OCI-LY7 (cell line): ENCODE results near the gene ASB1. TPM values are rescaled to one million over a fixed set of nuclear protein-coding genes. Genes with fewer than 3 reads are reported as not detected.

ENCODE experiments used
- BruUV-seq: library from RNA; stranded (reverse); fragments of 400-500 nt; replicated peaks from 2 replicates; lab custom pipeline; 2021; lab: Mats Ljungman, UMichigan
- CTCF ChIA-PET: fragments of 300-600 bp; sonication (Branson Sonifier 250); formaldehyde crosslinking; loops from one replicate; lab custom pipeline; 2022; ENCODE audit warnings: antibody characterized with exemption; ENCODE audit not compliant: unreplicated experiment; lab: Charles Lee
- POLR2A ChIA-PET: fragments of 300-600 bp; sonication (Branson Sonifier 250); formaldehyde crosslinking; loops from one replicate; lab custom pipeline; 2022; ENCODE audit warnings: antibody characterized with exemption; lab: Charles Lee
- DNase-seq: peaks from one replicate; pipeline ENCODE4 v3.0.0-alpha.2; 2015; ENCODE audit warnings: low spot score
- H2AFZ ChIP-seq: fragments of 200-600 bp; sonication (generic), shearing (Covaris generic); 2 replicates; pipeline ENCODE4 v1.6.1; 2014; ENCODE audit warnings: mild to moderate bottlenecking, antibody characterized with exemption, low read length, moderate library complexity
- H3K27ac ChIP-seq: fragments of 200-600 bp; sonication (generic); 2 replicates; pipeline ENCODE4 v1.5.1; 2014; ENCODE audit warnings: mixed run types, low read depth, mild to moderate bottlenecking, moderate library complexity, low read length, inconsistent platforms; ENCODE audit not compliant: poor library complexity, severe bottlenecking
- H3K36me3 ChIP-seq: fragments of 200-600 bp; sonication (generic); 2 replicates; pipeline ENCODE4 v1.6.1; 2014; ENCODE audit warnings: mild to moderate bottlenecking, antibody characterized with exemption, low read length, moderate library complexity, mixed read lengths; ENCODE audit not compliant: insufficient read depth
- H3K4me1 ChIP-seq: fragments of 200-600 bp; sonication (generic); 2 replicates; pipeline ENCODE4 v1.5.1; 2014; ENCODE audit warnings: mild to moderate bottlenecking, low read length; ENCODE audit not compliant: insufficient read depth, poor library complexity, severe bottlenecking
- H3K4me2 ChIP-seq: fragments of 200-600 bp; sonication (generic); 2 replicates; pipeline ENCODE4 v1.6.1; 2014; ENCODE audit warnings: mild to moderate bottlenecking, low read length
- H3K4me3 ChIP-seq: fragments of 200-600 bp; sonication (generic); 2 replicates; pipeline ENCODE4 v1.5.1; 2014; ENCODE audit warnings: mild to moderate bottlenecking, low read depth, low read length; ENCODE audit not compliant: poor library complexity, severe bottlenecking
- H3K79me2 ChIP-seq: fragments of 200-600 bp; sonication (generic); 2 replicates; pipeline ENCODE4 v1.6.1; 2016; ENCODE audit warnings: low read depth, mild to moderate bottlenecking, low read length, moderate library complexity, mixed read lengths; ENCODE audit not compliant: insufficient read depth
- H3K9me2 ChIP-seq: fragments of 200-600 bp; sonication (generic); 2 replicates; pipeline ENCODE4 v1.6.1; 2016; ENCODE audit warnings: mild to moderate bottlenecking, low read length, mixed read lengths; ENCODE audit not compliant: insufficient read depth
- H3K9me3 ChIP-seq: fragments of 200-600 bp; sonication (generic); 2 replicates; pipeline ENCODE4 v1.6.1; 2014; ENCODE audit warnings: mild to moderate bottlenecking, mixed run types, low read length, mixed read lengths
- H4K20me1 ChIP-seq: fragments of 200-600 bp; sonication (generic); 2 replicates; pipeline ENCODE4 v1.6.1; 2014; ENCODE audit warnings: mild to moderate bottlenecking, antibody characterized with exemption, low read length, moderate library complexity, mixed read lengths; ENCODE audit not compliant: insufficient read depth
- EZH2phosphoT487 ChIP-seq: fragments of 200-600 bp; sonication (generic); IDR thresholded peaks from 2 replicates; pipeline ENCODE4 v1.6.1; 2018; ENCODE audit warnings: low read depth, borderline replicate concordance, mild to moderate bottlenecking, mixed run types, antibody characterized with exemption, low read length, moderate library complexity, mixed read lengths
- intact Hi-C: fragments of 100-400 bp; cut with micrococcal nuclease; formaldehyde crosslinking; loops from one replicate; pipeline ENCODE4 v1.10.0; 2022; ENCODE audit not compliant: unreplicated experiment
- total RNA-seq, 2 experiments: library from RNA; depleted of rRNA in 1 of 2; stranded (reverse); fragments of >200 nt in 1 of 2; shearing (Covaris generic) in 1 of 2; gene quantifications; 2 replicates each; pipeline ENCODE4 v1.2.3, GENCODE V29; 2014 to 2022
- TF ChIP-seq, protein P1 (sequence below): fragments of 200-600 bp; sonication (generic); conservative IDR thresholded peaks from 2 replicates; pipeline ENCODE4 v1.5.1; 2014; ENCODE audit warnings: mild to moderate bottlenecking, antibody characterized with exemption, low read length, moderate library complexity, mixed read lengths

ASB1 gene
- total RNA-seq, 2 experiments from 2014 or later = 19.4 to 37.7 TPM

DNA sequence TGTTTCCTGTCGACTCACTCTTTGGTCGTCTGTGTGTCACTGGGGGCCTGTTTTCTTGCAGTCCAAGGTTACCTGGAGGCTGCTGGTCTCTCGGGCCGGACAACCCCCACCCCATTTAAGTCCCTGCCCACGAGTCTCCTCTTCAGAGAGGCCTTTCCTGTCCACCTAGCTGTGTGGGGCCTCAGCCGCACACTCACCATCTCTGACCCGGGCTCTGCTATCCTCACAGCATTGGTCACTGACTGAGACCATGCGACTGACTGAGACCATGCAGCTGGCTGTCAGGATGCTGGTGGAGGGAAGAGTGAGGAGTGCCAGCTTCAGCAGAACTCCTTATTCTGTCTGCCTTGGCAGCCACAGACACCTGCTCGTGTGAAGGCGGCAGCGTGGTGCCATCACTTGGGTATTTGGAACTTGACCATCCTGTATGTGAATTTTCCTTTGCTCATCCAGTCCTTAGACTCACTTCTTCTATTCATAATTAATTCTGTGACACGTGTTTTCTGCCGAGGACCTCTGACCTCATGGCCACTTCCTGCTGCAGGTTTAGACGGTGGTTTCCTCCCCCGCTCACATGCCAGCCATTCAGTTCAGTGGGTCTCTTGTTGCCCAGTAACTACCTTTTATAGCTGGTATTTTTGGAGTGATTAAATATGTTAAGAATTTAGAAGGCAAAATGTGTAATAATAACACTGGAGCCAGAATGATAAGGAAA, 47.5 kb upstream of the ASB1 start:
- no TSS peak for BruUV-seq
- Histone ChIP-seq H4K20me1 (no peaks in the 10 kb centered on the region), H3K79me2 (no peaks in the 10 kb centered on the region), H3K27ac (no peak overlapping the region), H3K4me2 (no peak overlapping the region), H3K9me2 (no peaks in the 10 kb centered on the region), H3K4me1 (no peaks in the 10 kb centered on the region), H3K36me3 (no peaks in the 10 kb centered on the region), H3K9me3 (no peaks in the 10 kb centered on the region), H2AFZ (no peak overlapping the region), H3K4me3 (no peak overlapping the region)
- DNase-seq = no peak
- no peak for TF ChIP-seq EZH2phosphoT487
- TF ChIP-seq, protein P1, sequence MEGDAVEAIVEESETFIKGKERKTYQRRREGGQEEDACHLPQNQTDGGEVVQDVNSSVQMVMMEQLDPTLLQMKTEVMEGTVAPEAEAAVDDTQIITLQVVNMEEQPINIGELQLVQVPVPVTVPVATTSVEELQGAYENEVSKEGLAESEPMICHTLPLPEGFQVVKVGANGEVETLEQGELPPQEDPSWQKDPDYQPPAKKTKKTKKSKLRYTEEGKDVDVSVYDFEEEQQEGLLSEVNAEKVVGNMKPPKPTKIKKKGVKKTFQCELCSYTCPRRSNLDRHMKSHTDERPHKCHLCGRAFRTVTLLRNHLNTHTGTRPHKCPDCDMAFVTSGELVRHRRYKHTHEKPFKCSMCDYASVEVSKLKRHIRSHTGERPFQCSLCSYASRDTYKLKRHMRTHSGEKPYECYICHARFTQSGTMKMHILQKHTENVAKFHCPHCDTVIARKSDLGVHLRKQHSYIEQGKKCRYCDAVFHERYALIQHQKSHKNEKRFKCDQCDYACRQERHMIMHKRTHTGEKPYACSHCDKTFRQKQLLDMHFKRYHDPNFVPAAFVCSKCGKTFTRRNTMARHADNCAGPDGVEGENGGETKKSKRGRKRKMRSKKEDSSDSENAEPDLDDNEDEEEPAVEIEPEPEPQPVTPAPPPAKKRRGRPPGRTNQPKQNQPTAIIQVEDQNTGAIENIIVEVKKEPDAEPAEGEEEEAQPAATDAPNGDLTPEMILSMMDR = no peak
- ChIA-PET CTCF (interaction anchor here (0.6 kb wide), 1 partner anchor 225 kb away, joined by 3 read pairs; no protein-coding TSS in a partner anchor), POLR2A (no interaction called here)
- intact Hi-C loops = no loop called here

DNA sequence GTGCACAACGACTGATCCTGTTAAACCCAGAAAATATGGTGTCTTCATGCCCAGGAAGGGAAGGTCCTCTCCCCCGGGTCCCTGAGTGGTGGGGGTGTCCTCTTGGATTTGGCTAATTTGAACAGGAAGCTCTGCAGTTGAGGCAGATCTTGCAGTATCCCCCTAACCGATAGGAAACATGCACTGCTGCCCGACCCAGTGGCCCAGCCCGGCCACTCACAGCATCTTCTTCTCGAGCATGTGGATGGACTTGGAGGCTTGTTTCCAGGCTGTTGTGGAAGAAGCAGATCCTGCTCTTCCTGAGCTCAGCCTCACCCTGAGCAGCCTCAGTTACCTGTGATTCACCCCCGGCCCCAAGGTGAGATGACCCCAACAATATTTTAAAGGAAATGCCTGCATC, 46.4 kb upstream of the ASB1 start:
- H3K27ac ChIP-seq = no peak overlapping the region
- no peaks in the 10 kb centered on the region for H3K9me2 ChIP-seq
- H2AFZ ChIP-seq = no peak overlapping the region
- H3K4me2 ChIP-seq = no peak overlapping the region
- no peaks in the 10 kb centered on the region for H3K36me3 ChIP-seq
- CTCF ChIA-PET = interaction anchor here (0.6 kb wide), 1 partner anchor 226 kb away, joined by 3 read pairs; no protein-coding TSS in a partner anchor
- H3K4me1 ChIP-seq = no peaks in the 10 kb centered on the region
- BruUV-seq = no TSS peak
- H3K9me3 ChIP-seq = no peaks in the 10 kb centered on the region
- no peaks in the 10 kb centered on the region for H4K20me1 ChIP-seq
- DNase-seq = no peak
- H3K79me2 ChIP-seq = no peaks in the 10 kb centered on the region
- POLR2A ChIA-PET = no interaction called here
- intact Hi-C loops = no loop called here
- no peak for TF ChIP-seq EZH2phosphoT487
- H3K4me3 ChIP-seq = no peak overlapping the region

DNA sequence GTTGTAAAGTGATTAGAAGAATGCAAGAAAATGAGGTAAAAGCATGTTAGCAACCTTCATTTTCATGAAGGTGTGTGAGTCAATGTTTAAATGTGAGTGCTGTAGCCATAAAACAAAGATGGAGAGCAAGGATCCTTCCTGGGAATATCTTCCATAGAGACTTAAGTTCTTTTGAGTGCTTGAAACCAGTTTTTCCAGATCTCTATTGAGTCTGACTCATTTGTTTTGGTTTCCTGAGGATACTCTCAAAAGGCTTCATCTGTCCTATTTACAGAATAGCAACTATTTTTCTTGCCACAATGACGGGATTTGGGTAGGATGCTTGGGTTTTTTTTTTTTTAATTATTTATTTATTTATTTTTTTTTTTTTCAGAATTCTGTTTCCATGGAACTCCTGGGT, 45.9 kb upstream of the ASB1 start:
- ChIA-PET POLR2A (no interaction called here), CTCF (no interaction called here)
- H3K9me2 ChIP-seq = no peaks in the 10 kb centered on the region
- TF ChIP-seq, protein P1 = no peak
- TF ChIP-seq EZH2phosphoT487 = no peak
- no peak overlapping the region for H3K27ac ChIP-seq
- intact Hi-C loops = no loop called here
- no peak overlapping the region for H3K4me3 ChIP-seq
- no peaks in the 10 kb centered on the region for H3K9me3 ChIP-seq
- H3K4me1 ChIP-seq = no peaks in the 10 kb centered on the region
- no peak overlapping the region for H2AFZ ChIP-seq
- no peak overlapping the region for H3K4me2 ChIP-seq
- no peaks in the 10 kb centered on the region for H3K79me2 ChIP-seq
- no peak for DNase-seq
- H4K20me1 ChIP-seq = no peaks in the 10 kb centered on the region
- BruUV-seq = no TSS peak
- no peaks in the 10 kb centered on the region for H3K36me3 ChIP-seq
